Naive thymus-derived CD4-positive, alpha-beta T cell (primary cell): ENCODE results near the gene DPP6. TPM values are rescaled to one million over a fixed set of nuclear protein-coding genes. Genes with fewer than 3 reads are reported as not detected.
"Not testable (repeated sequence)": the region's sequence is repeated elsewhere in the genome, so short reads cannot be mapped to it uniquely, and the experiment has no call there.

Experiments
- ATAC-seq: fragments of 150-1000 bp; cut with Tn5 transposase; 2 replicates; pipeline ENCODE4 v1.10.0; 2021; ENCODE audit warnings: mild to moderate bottlenecking, moderate library complexity
- CTCF ChIA-PET: fragments of 350-600 bp; sonication (Branson Sonifier 250); formaldehyde crosslinking; loops from one replicate; lab custom pipeline; 2021; ENCODE audit warnings: antibody characterized with exemption; lab: Charles Lee
- POLR2A ChIA-PET: fragments of 350-600 bp; sonication (Branson Sonifier 250); formaldehyde crosslinking; loops from one replicate; lab custom pipeline; 2021; ENCODE audit warnings: antibody characterized with exemption, inconsistent platforms; lab: Charles Lee
- DNase-seq, 9 donors: peaks; one replicate each; pipeline versions ENCODE4 v3.0.0 to v3.0.0-alpha.2; 2020 to 2022; ENCODE audit warnings: mixed read lengths in 1 of 9
- H3K27ac ChIP-seq: one replicate; pipeline ENCODE4 v1.7.0; 2013; ENCODE audit warnings: mild to moderate bottlenecking, low read depth, low read length, moderate library complexity
- H3K27me3 ChIP-seq, 2 donors: one replicate each; pipeline ENCODE4 v1.7.0; 2013; ENCODE audit warnings: low read length in 2 of 2, mild to moderate bottlenecking in 2 of 2, moderate library complexity in 2 of 2; ENCODE audit not compliant: control insufficient read depth in 2 of 2, insufficient read depth in 2 of 2
- H3K36me3 ChIP-seq, 3 experiments: 1 replicate in 2 of 3; 2 replicates in 1 of 3; pipeline ENCODE4 v1.7.0; 2013; ENCODE audit warnings: low read length in 3 of 3, mild to moderate bottlenecking in 3 of 3, moderate library complexity in 1 of 3; ENCODE audit not compliant: insufficient read depth in 3 of 3, control insufficient read depth in 2 of 3
- H3K4me1 ChIP-seq, 2 donors: one replicate each; pipeline ENCODE4 v1.7.0; 2013; ENCODE audit warnings: low read length in 2 of 2, mild to moderate bottlenecking in 2 of 2, moderate library complexity in 1 of 2; ENCODE audit not compliant: control insufficient read depth in 2 of 2, insufficient read depth in 2 of 2
- H3K4me3 ChIP-seq: 2 replicates; pipeline ENCODE4 v1.7.0; 2013; ENCODE audit warnings: mild to moderate bottlenecking, low read length
- H3K9me3 ChIP-seq, 3 experiments: 1 replicate in 2 of 3; 2 replicates in 1 of 3; pipeline ENCODE4 v1.7.0; 2013; ENCODE audit warnings: low read length in 3 of 3; ENCODE audit not compliant: control insufficient read depth in 2 of 3
- H3K27ac Mint-ChIP-seq, 9 donors: one replicate each; pipeline ENCODE4 v1.8.0; 2020 to 2022; ENCODE audit warnings: mixed read lengths in 9 of 9, mild to moderate bottlenecking in 8 of 9, moderate library complexity in 5 of 9, inconsistent platforms in 2 of 9
- H3K27me3 Mint-ChIP-seq, 5 donors: one replicate each; pipeline ENCODE4 v1.8.0; 2021 to 2022; ENCODE audit warnings: mixed read lengths in 5 of 5, mild to moderate bottlenecking in 1 of 5
- H3K36me3 Mint-ChIP-seq, 5 donors: one replicate each; pipeline ENCODE4 v1.8.0; 2020 to 2022; ENCODE audit warnings: mixed read lengths in 5 of 5, mild to moderate bottlenecking in 3 of 5, inconsistent platforms in 1 of 5
- H3K4me1 Mint-ChIP-seq, 7 donors: one replicate each; pipeline ENCODE4 v1.8.0; 2020 to 2022; ENCODE audit warnings: mixed read lengths in 7 of 7, mild to moderate bottlenecking in 3 of 7, inconsistent platforms in 1 of 7
- H3K4me3 Mint-ChIP-seq, 10 donors: one replicate each; pipeline ENCODE4 v1.8.0; 2020 to 2022; ENCODE audit warnings: mild to moderate bottlenecking in 10 of 10, mixed read lengths in 10 of 10, moderate library complexity in 6 of 10, inconsistent platforms in 2 of 10
- H3K9me3 Mint-ChIP-seq, 11 donors: one replicate each; pipeline ENCODE4 v1.8.0; 2020 to 2022; ENCODE audit warnings: mixed read lengths in 11 of 11, mild to moderate bottlenecking in 4 of 11, inconsistent platforms in 1 of 11, moderate library complexity in 1 of 11
- intact Hi-C, 2 donors: fragments of 100-400 bp; cut with micrococcal nuclease; formaldehyde crosslinking; loops; one replicate each; pipeline ENCODE4 v1.15.1; 2023
- polyA plus RNA-seq, 2 donors: library from polyadenylated mRNA; unstranded; fragments of 300-500 nt; fragmentation: Illumina TruSeq; gene quantifications; one replicate each; pipeline ENCODE4 v1.2.3, GENCODE V29; 2021
- total RNA-seq, 6 experiments: library from RNA in 5 of 6; stranded (reverse) in 5 of 6; gene quantifications; 1 replicate in 5 of 6; 2 replicates in 1 of 6; pipeline ENCODE4 v1.2.3 and lab custom pipeline; 2021 to 2026

DPP6 gene
- total and polyA plus RNA-seq, 7 experiments from 2014 or later: not detected

- POLR2A ChIA-PET, H3K4me1 ChIP-seq, H3K27ac ChIP-seq, H3K36me3 ChIP-seq, H3K27me3 Mint-ChIP-seq, DNase-seq, H3K27me3 ChIP-seq, intact Hi-C loops, H3K4me1 Mint-ChIP-seq, H3K4me3 ChIP-seq, H3K27ac Mint-ChIP-seq, H3K9me3 Mint-ChIP-seq, H3K36me3 Mint-ChIP-seq, CTCF ChIA-PET, H3K4me3 Mint-ChIP-seq, ATAC-seq, H3K9me3 ChIP-seq: not testable (repeated sequence)
These were observed 20.4 kb downstream of the DPP6 start for GRCh38 chr7:154072395-154073181.

GRCh38 chr7:154078523-154078922 lies 26.3 kb downstream of the DPP6 start:
- H3K27ac Mint-ChIP-seq, H3K4me1 Mint-ChIP-seq, CTCF ChIA-PET, H3K9me3 Mint-ChIP-seq, H3K27ac ChIP-seq, H3K36me3 Mint-ChIP-seq, intact Hi-C loops, H3K27me3 Mint-ChIP-seq, H3K4me1 ChIP-seq, H3K4me3 Mint-ChIP-seq, H3K27me3 ChIP-seq, DNase-seq, POLR2A ChIA-PET, H3K36me3 ChIP-seq, H3K9me3 ChIP-seq, ATAC-seq, H3K4me3 ChIP-seq: not testable (repeated sequence)

DNA sequence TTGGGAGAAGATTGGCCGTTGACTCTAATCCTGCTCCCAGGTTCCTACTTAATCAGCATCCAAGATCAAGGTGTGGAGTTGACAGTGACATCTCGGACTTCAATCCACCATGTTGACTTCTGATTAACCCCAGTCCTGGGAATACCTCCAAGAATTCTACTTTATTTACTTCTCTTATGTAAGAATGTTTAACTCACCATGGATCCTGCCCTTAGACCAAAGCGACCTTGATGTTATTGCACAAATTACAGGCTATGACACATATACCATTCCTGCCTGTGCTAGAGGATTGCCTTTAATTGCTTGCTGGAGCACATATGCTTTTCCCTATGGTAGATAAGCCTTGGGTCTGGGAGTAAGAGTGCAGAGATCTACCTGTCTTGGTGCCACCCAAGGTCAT lies 28.1 kb downstream of the DPP6 start:
- H3K9me3 Mint-ChIP-seq, intact Hi-C loops, ATAC-seq, H3K27ac ChIP-seq, H3K4me3 Mint-ChIP-seq, DNase-seq, H3K4me1 ChIP-seq, H3K27me3 ChIP-seq, H3K36me3 ChIP-seq, POLR2A ChIA-PET, H3K27me3 Mint-ChIP-seq, CTCF ChIA-PET, H3K27ac Mint-ChIP-seq, H3K4me3 ChIP-seq, H3K9me3 ChIP-seq, H3K36me3 Mint-ChIP-seq, H3K4me1 Mint-ChIP-seq: not testable (repeated sequence)

DNA sequence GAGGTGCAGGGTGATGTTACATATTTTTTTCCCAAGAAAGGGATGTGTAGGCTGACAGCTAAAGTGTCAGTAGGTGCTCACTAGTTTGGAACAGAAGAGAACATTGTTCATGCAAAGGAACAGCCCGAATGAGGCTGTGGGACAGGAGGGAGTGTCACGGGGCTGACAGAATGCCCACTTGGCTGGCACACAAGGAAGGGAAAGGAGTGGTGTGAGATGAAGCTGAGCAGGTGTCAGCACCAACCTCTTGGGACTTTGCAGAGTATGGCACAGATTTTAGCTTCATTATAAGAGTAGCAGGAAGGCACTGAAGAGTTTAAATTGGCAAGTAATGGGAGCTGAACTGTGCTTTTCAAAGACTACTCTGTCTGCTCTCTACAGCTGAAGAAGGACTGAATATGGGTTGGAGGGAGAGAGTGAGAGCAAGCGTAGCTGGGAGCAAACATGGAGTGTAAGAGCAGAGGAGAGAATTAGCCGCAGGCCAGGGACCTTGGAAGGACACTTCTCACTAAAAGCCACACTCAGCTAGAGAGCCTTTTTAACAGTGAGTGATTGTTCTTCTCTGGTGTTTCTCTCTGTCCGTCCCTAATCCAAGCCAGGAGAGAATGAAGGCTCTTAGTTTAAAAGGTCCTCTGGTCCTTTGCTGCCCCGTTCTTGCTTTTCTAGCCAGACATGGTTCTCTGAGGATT lies 35.0 kb downstream of the DPP6 start:
- DNase-seq, H3K27me3 ChIP-seq, H3K27ac Mint-ChIP-seq, H3K27me3 Mint-ChIP-seq, H3K4me1 ChIP-seq, H3K27ac ChIP-seq, H3K4me1 Mint-ChIP-seq, CTCF ChIA-PET, H3K9me3 ChIP-seq, H3K36me3 Mint-ChIP-seq, H3K4me3 ChIP-seq, H3K4me3 Mint-ChIP-seq, H3K9me3 Mint-ChIP-seq, intact Hi-C loops, POLR2A ChIA-PET, H3K36me3 ChIP-seq, ATAC-seq: not testable (repeated sequence)

- H3K27ac Mint-ChIP-seq, H3K4me3 ChIP-seq, POLR2A ChIA-PET, H3K9me3 Mint-ChIP-seq, DNase-seq, H3K9me3 ChIP-seq, H3K36me3 ChIP-seq, H3K27me3 ChIP-seq, H3K27me3 Mint-ChIP-seq, ATAC-seq, H3K36me3 Mint-ChIP-seq, H3K4me1 ChIP-seq, intact Hi-C loops, CTCF ChIA-PET, H3K27ac ChIP-seq, H3K4me3 Mint-ChIP-seq, H3K4me1 Mint-ChIP-seq: not testable (repeated sequence)
These were observed 39.9 kb downstream of the DPP6 start for GRCh38 chr7:154092093-154092492.

GRCh38 chr7:154095201-154095600 lies 43.0 kb downstream of the DPP6 start:
- H3K9me3 ChIP-seq, H3K27ac Mint-ChIP-seq, POLR2A ChIA-PET, ATAC-seq, H3K36me3 ChIP-seq, H3K9me3 Mint-ChIP-seq, H3K4me3 Mint-ChIP-seq, H3K4me1 ChIP-seq, H3K4me3 ChIP-seq, H3K27ac ChIP-seq, H3K27me3 Mint-ChIP-seq, H3K27me3 ChIP-seq, H3K36me3 Mint-ChIP-seq, H3K4me1 Mint-ChIP-seq, DNase-seq, intact Hi-C loops, CTCF ChIA-PET: not testable (repeated sequence)

GRCh38 chr7:154105063-154105462 lies 52.9 kb downstream of the DPP6 start:
- H3K9me3 ChIP-seq, ATAC-seq, POLR2A ChIA-PET, DNase-seq, H3K4me1 Mint-ChIP-seq, H3K4me1 ChIP-seq, H3K27me3 Mint-ChIP-seq, H3K4me3 ChIP-seq, H3K27ac ChIP-seq, H3K4me3 Mint-ChIP-seq, H3K27me3 ChIP-seq, CTCF ChIA-PET, H3K36me3 Mint-ChIP-seq, H3K27ac Mint-ChIP-seq, H3K36me3 ChIP-seq, intact Hi-C loops: not testable (repeated sequence)
- peaks cover 0 to 17% (median 5%) of the 10 kb centered on the region in 11 donors for H3K9me3 Mint-ChIP-seq
